ENCODE data around the gene GPR37L1. TPM values are rescaled to one million over a fixed set of nuclear protein-coding genes. Genes with fewer than 3 reads are reported as not detected.

Gene GPR37L1
- total RNA-seq, 4 donors from 2014 or later = 0.22 to 0.34 TPM; not detected in 2

DNA sequence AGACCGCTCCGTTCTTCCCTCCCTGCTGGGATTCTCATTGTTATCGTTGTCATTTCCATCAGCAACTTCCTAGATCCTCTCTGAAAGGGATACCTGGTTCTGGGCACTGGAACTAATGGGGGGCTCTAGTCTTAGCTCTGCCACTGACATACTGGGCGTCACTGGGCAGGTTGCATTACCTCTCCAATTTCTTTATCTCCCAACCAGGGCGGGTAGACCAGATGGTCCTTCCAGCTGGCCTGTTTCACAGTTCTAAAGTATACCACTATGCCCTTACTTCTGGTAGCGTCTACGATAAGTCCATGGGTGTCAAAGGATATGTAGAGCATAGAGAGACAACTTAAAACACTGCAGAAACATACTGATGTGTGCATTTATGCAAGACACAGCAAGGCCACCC is 1.4 kb downstream of the GPR37L1 start:
- Histone ChIP-seq H3K9me3 (no peaks in the 10 kb centered on the region), H3K27ac (no peak overlapping the region), H3K4me3 (replicated peaks in 1 of 3) (no peak overlapping the region), H3K27me3 (no peaks in the 10 kb centered on the region), H3K4me1 (peaks cover 4 to 8% of the 10 kb centered on the region in 2 donors), H3K36me3 (no peaks in the 10 kb centered on the region)
- no peak for DNase-seq
- intact Hi-C loops (cut with DNase I) = no loop called here
- 88 to 92% methylated on average over 7 of the region's 7 CpGs for WGBS, 2 donors
- no peak for TF ChIP-seq POLR2A (IDR thresholded peaks at IDR 0.05)
- TF ChIP-seq, protein P1, sequence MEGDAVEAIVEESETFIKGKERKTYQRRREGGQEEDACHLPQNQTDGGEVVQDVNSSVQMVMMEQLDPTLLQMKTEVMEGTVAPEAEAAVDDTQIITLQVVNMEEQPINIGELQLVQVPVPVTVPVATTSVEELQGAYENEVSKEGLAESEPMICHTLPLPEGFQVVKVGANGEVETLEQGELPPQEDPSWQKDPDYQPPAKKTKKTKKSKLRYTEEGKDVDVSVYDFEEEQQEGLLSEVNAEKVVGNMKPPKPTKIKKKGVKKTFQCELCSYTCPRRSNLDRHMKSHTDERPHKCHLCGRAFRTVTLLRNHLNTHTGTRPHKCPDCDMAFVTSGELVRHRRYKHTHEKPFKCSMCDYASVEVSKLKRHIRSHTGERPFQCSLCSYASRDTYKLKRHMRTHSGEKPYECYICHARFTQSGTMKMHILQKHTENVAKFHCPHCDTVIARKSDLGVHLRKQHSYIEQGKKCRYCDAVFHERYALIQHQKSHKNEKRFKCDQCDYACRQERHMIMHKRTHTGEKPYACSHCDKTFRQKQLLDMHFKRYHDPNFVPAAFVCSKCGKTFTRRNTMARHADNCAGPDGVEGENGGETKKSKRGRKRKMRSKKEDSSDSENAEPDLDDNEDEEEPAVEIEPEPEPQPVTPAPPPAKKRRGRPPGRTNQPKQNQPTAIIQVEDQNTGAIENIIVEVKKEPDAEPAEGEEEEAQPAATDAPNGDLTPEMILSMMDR (IDR thresholded peaks at IDR 0.05) = no peak

DNA sequence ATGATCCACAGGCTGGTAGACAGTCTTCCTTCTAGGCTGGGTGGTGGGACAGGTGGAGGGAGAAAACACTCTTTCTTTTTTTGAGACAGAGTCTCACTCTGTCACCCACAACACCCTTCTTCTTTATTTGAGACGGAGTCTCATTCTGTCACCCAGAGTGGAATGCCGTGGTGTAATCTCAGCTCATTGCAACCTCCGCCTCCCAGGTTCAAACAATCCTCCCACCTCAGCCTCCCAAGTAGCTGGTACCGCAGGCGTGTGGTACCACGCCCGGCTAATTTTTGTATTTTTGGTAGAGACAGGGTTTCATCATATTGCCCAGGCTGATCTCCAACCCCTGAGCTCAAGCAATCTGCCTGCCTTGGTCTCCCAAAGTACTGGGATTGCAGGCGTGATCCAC is 2.9 kb downstream of the GPR37L1 start:
- peaks cover 4 to 17% of the 10 kb centered on the region in 2 donors for H3K4me1 ChIP-seq
- DNase-seq = no peak
- TF ChIP-seq, protein P1 (IDR thresholded peaks at IDR 0.05) = no peak
- TF ChIP-seq POLR2A (IDR thresholded peaks at IDR 0.05) = no peak
- no peaks in the 10 kb centered on the region for H3K27me3 ChIP-seq
- WGBS, 2 donors = 96 to 99% methylated on average over 8 of the region's 8 CpGs
- H3K9me3 ChIP-seq = no peaks in the 10 kb centered on the region
- intact Hi-C loops (cut with DNase I) = loop anchor here (5.0 kb wide), 1 partner anchor 123 kb away; no protein-coding TSS in a partner anchor
- no peak overlapping the region for H3K4me3 ChIP-seq (replicated peaks in 1 of 3)
- no peak overlapping the region for H3K27ac ChIP-seq
- no peaks in the 10 kb centered on the region for H3K36me3 ChIP-seq

DNA sequence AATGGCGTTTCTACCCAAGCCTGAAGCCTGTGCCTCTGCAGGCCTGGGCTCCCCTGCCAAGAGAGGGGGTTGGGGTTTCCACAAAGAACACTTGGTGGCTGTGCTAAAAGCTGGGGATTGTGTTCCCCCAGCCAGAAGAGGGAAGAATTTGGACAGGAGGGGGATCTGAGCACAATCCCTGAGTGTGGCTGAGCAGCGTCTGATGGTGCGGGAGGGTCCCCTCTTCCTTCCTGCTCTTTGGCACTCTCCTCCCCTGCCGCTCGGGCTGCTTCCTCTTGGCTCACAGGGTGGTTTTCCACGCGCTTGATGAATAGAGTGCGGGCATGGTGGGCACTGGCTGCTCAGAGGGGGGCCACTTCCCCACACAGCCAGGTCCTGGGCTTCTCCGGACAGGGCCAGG is 3.7 kb downstream of the GPR37L1 start:
- no peak for TF ChIP-seq POLR2A (IDR thresholded peaks at IDR 0.05)
- TF ChIP-seq, protein P1 (IDR thresholded peaks at IDR 0.05) = no peak
- WGBS, 2 donors = 63 to 72% methylated on average over 7 to 8 of the region's 9 CpGs
- H3K27me3 ChIP-seq = no peaks in the 10 kb centered on the region
- intact Hi-C loops (cut with DNase I) = loop anchor here (5.0 kb wide), 1 partner anchor 124 kb away; no protein-coding TSS in a partner anchor
- H3K36me3 ChIP-seq = no peaks in the 10 kb centered on the region
- H3K9me3 ChIP-seq = no peaks in the 10 kb centered on the region
- peaks cover 7 to 25% of the 10 kb centered on the region in 2 donors for H3K4me1 ChIP-seq
- DNase-seq = no peak
- H3K4me3 ChIP-seq (replicated peaks in 1 of 3) = no peak overlapping the region
- no peak overlapping the region for H3K27ac ChIP-seq

DNA sequence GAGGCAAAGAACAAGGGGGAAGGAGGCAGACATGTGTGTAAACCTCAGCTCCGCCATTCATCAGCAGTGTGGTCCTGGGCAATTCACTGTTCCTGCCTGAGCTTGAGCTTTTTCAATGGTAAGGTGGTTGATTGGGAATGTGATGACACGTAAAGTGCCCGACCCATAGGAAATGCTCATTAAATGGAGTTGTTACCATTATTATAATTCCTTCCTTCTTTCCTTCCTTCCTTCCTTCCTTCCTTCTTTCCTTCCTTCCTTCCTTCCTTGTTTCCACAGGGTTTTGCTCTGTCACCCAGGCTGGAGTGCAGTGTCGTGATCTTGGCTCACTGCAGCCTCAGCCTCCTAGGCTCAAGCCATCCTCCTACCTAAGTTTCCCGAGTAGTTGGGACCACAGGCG is 4.3 kb downstream of the GPR37L1 start:
- Histone ChIP-seq H3K4me3 (replicated peaks in 1 of 3) (no peak overlapping the region), H3K27ac (no peak overlapping the region), H3K9me3 (no peaks in the 10 kb centered on the region), H3K27me3 (no peaks in the 10 kb centered on the region), H3K36me3 (no peaks in the 10 kb centered on the region), H3K4me1 (peaks cover 13 to 31% of the 10 kb centered on the region in 2 donors)
- no peak for TF ChIP-seq POLR2A (IDR thresholded peaks at IDR 0.05)
- TF ChIP-seq, protein P1 (IDR thresholded peaks at IDR 0.05) = no peak
- DNase-seq = no peak
- 86 to 96% methylated on average over 6 of the region's 6 CpGs for WGBS, 2 donors
- intact Hi-C loops (cut with DNase I) = loop anchor here (5.0 kb wide), 1 partner anchor 125 kb away; no protein-coding TSS in a partner anchor

DNA sequence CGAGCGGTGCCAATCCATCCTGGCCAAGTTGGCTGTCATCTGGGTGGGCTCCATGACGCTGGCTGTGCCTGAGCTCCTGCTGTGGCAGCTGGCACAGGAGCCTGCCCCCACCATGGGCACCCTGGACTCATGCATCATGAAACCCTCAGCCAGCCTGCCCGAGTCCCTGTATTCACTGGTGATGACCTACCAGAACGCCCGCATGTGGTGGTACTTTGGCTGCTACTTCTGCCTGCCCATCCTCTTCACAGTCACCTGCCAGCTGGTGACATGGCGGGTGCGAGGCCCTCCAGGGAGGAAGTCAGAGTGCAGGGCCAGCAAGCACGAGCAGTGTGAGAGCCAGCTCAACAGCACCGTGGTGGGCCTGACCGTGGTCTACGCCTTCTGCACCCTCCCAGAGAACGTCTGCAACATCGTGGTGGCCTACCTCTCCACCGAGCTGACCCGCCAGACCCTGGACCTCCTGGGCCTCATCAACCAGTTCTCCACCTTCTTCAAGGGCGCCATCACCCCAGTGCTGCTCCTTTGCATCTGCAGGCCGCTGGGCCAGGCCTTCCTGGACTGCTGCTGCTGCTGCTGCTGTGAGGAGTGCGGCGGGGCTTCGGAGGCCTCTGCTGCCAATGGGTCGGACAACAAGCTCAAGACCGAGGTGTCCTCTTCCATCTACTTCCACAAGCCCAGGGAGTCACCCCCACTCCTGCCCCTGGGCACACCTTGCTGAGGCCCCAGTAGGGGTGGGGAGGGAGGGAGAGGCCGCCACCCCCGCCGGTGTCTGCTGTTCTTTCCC is 5.3 kb downstream of the GPR37L1 start:
- Histone ChIP-seq H3K4me3 (replicated peaks in 1 of 3) (no peak overlapping the region), H3K36me3 (peaks cover 0 to 2% of the 10 kb centered on the region in 2 donors), H3K27me3 (no peaks in the 10 kb centered on the region), H3K4me1 (peaks cover 18 to 33% of the 10 kb centered on the region in 2 donors), H3K27ac (no peak overlapping the region), H3K9me3 (no peaks in the 10 kb centered on the region)
- TF ChIP-seq, protein P1 (IDR thresholded peaks at IDR 0.05) = no peak
- no peak for TF ChIP-seq POLR2A (IDR thresholded peaks at IDR 0.05)
- 96% methylated on average over 19 to 23 of the region's 26 CpGs for WGBS, 2 donors
- intact Hi-C loops (cut with DNase I) = loop anchor here (5.0 kb wide), 1 partner anchor 126 kb away; no protein-coding TSS in a partner anchor
- no peak for DNase-seq

Measured in thyroid gland (tissue), 4 donors.